ENCODE results near the gene TEX2. TPM values are rescaled to one million over a fixed set of nuclear protein-coding genes. Genes with fewer than 3 reads are reported as not detected.

TEX2 gene
- total RNA-seq, 1 donor from 2014 or later = 55.4 TPM

DNA sequence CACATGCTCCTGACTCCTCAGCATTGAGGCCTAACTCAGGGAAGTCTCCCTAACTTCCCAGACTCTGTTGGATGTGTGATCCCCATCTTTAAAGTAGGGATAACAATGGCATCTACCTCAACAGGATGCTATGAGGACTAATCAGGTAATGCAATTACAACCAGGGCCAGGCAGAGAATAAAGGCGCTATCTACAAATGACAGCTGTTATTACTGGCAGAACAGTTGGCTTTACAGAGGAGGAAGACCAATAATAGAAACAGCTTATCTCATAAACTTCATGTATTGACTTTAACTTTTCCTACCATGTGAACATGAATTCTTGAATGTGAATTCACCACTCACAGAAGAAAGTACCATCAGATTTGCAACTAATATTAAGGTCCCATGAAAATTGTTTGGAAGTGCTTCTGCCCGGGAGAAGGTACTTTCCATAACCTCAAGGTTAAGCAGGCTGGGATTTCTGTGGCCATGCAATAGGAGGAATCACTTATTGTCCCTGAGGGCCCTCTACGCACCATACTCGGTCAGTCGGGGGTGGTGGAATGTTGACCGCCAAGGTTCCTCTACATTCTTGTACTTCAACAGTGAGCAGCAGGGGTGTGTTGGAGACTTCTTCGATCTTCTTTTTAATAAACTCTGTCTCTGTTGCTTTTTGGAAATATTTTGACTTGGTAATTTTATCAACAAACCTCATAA, 110.5 kb downstream of the TEX2 start:
- DNase-seq = no peak
- intact Hi-C loops (cut with micrococcal nuclease) = no loop called here
- peak; percentile 36 for ATAC-seq

DNA sequence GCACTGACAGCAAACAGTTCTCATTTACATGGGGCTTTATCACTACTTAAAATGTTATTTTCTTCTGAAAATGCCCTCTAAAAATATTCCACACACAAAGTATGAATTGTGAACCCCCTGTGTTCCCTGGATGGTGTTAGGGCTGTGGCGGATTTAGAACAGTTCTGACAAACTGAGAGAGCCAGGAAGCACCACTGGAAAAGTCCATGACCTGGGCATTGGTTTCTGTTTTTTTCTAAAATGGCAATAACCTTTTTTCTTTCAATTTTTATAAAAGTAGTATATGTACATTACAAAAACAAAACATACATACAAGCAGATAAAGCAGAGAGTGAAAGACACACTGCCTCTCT, 112.1 kb downstream of the TEX2 start:
- intact Hi-C loops (cut with micrococcal nuclease) = no loop called here
- DNase-seq = no peak
- ATAC-seq = no peak

DNA sequence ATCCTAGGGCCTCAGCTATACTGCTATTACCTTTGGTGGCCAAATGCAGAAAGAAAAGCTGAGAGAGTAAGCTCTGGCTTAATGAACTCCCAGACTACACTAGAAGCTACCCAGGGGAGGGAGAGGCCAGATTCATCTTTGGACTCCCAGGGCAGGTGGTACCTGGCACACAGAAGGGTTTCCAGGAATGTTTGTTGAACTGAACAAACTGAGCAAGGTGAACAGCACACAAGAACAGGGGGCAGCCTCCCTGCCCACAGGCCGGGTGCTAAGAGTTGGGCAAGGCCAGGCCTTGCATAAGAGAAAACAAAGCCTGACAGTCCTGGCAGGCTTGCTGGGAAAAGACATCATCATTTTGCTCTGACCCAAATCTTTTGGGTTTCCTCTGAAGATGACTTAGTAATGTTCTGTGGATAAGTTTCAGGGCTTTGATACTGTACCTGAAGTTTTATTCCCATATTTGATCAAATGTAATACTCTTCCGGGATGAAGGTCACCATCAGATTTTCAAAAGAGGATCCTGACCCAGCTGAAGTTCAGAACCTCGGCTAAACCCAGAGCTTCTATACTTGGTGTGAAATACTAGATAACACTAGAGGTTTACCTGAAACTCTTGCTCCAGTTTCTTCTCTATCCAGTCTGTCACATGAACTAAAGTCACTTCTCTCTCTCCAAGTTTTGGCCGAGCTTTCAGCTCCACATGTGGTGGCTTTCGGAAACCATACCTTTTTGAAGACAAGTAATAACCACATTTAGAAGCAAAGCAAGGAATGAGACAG, 112.6 kb downstream of the TEX2 start:
- intact Hi-C loops (cut with micrococcal nuclease) = no loop called here
- no peak for DNase-seq
- ATAC-seq = no peak

DNA sequence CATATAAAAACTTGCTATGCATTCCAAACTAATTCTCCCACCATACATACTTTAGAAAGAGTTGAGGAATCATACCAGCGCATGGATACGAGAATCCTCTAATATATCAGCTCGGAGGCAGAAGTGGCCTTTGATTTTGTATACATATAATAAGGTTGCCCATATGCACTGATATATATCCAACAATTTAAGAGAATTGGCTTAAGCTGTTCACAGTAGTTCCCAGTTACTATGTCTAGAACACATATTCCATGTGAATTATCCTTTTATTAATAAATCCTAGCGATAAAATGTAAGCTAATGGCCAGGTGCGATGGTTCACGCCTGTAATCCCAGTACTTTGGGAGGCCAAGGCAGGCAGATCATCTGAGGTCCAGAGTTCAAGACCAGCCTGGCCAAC, 113.9 kb downstream of the TEX2 start:
- DNase-seq (no peak), ATAC-seq (no peak)
- intact Hi-C loops (cut with micrococcal nuclease) = loop anchor here (5.0 kb wide), 2 partner anchors 113 to 133 kb away; partner anchors contain the start of gene TEX2

DNA sequence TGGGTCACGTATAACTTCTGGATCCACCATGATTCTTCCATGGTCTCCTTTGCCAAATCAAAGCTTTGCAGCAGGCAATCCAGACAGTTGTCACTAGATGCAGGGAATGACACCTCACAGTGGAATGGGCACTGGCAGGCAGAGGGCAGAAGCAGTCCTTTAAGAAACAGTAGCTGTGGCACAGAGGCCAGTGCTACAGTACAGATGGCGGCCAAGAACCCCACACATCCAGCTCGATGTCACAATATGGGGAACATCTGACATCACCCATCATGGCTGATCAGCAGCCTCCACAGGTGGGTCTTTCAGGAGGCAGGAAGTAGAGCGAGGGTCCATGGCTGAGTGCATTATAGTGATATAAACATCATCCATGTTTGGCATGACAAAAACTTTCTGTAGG, 114.4 kb downstream of the TEX2 start:
- intact Hi-C loops (cut with micrococcal nuclease) = loop anchor here (5.0 kb wide), 2 partner anchors 114 to 134 kb away; partner anchors contain the start of gene TEX2
- DNase-seq = peak; percentile 55
- peak; percentile 27 for ATAC-seq

DNA sequence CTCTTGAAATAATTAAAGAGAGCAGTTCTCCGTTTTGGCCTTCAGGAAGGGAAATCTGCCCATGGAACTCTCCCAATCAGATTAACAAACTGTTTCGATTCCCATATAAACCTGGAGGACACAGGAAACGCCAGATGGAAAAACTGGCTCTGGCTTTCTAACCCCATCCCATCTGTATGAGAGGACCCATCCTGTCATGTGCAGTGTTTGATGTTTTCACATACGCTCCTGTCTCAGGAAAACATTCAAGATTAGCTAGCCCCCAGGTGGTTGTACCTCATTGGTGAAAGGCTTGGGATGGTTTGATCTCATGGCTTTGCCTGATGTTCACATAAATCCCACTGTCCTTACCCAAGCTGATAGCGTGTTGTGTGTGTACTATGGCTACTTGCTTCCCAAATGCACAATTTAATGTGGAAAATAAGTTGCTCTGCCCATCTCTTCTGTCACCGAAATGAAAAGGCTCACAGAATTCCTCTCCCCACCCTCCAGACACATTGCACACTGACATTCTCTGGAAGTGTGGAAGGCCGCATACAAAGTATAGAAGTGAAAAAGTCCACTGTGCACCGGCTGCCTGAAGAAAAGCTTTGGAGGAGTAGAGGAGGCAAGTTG, 114.9 kb downstream of the TEX2 start:
- no peak for DNase-seq
- intact Hi-C loops (cut with micrococcal nuclease) = loop anchor here (5.0 kb wide), 2 partner anchors 114 to 134 kb away; partner anchors contain the start of gene TEX2
- no peak for ATAC-seq

DNA sequence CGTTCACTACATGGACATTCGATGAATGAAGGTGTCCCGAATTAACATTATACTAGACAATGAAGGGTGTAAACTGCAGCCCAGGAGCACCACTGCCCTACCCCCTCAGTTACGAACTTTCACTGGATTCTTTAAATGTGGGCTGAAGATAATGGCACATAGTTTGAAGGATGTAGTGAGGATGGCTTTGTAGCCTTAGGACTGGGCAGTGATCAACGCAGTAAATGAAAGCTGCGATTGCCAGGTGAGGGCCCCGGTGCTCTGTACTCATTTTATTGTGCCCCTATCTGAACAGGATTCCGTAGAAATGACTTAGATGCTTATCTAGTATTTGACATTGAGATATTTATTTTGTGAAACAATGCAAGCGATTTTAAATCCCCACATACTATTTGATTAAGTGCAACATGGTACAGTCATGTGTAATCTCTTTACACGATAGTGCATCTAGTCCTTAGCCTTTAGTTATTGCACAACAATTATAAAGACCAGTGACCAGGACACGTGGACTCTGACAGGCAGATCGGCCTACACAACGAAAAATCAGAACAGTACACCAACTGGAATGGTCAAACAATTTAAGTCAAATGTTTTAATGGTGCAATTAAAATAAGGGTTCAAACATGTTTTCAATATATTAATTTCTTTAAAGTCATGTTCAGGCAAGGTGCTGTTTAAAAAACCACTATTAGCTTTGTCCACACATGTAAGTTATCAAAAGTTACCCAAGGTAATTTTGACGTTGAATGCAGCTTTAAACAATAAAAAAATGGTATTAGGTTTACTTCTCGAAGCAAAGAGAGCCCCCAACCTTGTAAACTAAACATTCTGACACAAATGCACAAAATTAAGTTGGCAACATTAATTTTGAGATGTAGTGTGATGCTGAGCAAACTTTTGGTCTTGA, 115.7 kb downstream of the TEX2 start:
- DNase-seq (no peak), ATAC-seq (no peak)
- intact Hi-C loops (cut with micrococcal nuclease) = loop anchor here (5.0 kb wide), 2 partner anchors 115 to 135 kb away; partner anchors contain the start of gene TEX2

DNA sequence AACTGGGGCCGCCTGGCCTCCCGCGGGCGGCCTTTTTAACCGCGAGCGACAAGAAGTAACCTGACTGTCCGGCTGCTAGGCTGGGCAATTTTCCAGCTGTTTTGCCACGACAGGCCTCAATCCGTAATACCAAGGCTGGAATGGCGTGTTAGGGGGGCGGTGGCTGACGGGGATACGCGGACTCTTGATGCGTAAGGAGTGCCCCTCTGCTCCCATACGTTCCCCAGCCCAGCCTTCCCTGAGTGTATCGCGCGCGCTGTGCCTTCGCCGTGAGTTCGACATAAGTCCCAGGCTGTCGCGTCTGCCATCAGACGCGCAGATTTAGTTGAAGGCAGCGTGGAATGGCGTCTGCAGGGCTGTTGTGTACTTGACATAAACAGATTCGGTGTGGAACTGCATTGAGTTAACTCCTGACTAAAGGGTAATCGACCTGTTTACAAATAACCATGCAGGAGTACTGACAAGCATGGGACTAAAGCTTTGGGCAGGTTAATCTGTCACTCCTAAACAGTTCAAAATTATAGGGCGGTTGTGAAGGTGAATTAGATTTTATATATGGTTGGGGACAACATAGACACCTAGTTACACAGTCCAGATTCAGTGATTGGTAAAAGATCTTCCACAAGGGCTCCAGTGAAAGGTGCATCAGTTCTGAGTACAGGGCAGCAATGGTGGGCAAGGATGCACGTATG, 116.5 kb downstream of the TEX2 start:
- ATAC-seq (peak; percentile 46), DNase-seq (peak; percentile 70)
- intact Hi-C loops (cut with micrococcal nuclease) = loop anchor here (5.0 kb wide), 2 partner anchors 116 to 136 kb away; partner anchors contain the start of gene TEX2

DNA sequence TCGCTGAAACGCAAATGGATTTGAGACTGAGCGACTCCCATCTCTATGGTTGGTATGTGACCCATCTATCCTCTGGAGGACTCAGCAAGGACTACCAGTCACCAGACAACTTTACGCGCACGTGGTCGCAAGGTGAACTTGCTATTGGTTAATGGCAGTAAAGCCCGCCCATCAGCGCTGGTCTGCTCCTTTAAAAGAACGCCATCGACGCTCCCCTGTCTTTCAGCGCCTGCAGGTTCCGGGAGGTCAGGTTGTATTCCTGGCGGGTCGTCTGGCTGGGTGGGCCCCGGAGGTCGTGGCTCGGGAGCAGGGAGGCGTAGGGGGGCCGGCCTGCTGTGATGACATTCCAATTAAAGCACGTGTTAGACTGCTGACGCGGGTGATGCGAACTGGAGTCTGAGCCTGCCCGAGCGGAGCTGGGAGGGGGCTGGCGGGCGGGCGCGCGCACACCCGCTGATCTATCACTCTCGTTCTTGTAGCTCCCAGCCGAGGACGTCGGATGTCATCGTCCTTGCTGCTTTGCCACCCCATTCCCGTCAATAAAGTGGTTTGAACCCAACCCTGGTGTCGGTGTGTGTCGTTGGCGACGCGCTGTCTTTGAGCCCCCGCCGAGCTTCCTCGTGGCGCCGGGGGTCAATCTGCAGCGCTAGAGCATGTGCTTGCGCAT, 117.2 kb downstream of the TEX2 start:
- DNase-seq = peak; percentile 97
- intact Hi-C loops (cut with micrococcal nuclease) = loop anchor here (5.0 kb wide), 2 partner anchors 116 to 136 kb away; partner anchors contain the start of gene TEX2
- ATAC-seq = peak; percentile 96

DNA sequence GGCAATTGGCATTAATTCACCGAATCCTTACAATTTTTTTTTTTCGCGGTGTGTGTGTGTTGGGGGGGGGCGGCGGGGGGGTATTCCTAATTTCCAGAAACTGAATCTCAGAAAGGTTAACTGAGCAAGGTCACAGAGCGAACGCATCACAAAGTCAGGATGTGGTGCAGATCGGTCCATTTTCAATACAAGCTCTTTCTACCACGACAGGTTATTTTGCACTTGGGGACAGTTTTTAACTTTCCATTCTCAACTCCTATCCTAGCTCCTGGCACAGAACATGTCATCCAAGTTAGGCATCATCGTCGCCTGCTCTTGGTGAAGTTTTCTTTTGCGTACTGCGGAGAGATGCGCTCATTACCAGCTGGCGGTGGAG, 117.7 kb downstream of the TEX2 start:
- no peak for DNase-seq
- intact Hi-C loops (cut with micrococcal nuclease) = loop anchor here (5.0 kb wide), 2 partner anchors 117 to 137 kb away; partner anchors contain the start of gene TEX2
- peak; percentile 5 for ATAC-seq

DNA sequence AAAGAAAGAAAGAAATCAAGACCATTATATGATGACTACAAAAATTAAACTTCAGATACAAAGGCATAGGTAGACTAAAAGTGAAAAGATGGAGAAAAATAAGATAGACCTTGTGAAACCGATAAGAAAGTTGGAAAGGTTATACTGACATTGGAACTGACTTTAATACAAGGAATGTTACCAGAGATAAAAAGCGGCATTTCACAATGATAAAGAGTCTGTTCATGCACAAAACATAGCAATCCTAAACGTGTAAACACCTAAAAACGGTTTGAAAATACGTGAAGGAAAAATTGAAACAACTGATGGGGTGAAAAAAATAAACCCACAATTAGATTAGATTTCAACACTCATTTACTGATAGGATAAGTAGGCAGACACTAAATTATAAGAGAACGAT, 123.5 kb downstream of the TEX2 start:
- ATAC-seq (no peak), DNase-seq (no peak)
- intact Hi-C loops (cut with micrococcal nuclease) = no loop called here

DNA sequence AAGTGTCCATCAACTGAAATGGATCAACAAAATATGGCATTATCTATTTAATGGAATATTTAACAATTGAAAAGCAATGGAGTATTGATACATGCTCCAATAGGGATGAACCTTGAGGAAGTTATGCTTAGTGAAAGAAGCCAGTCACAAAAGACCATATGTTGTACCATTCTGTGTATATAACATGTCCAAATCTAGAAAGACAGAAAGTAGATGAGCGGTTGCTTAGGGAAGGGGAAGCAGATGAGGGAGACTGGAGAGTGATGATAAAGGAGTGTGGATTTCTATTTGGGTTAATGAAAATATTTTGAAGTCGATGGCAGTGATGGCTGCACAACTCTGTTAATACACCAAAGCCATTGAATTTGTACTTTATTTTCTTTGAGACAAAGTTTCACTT, 124.6 kb downstream of the TEX2 start:
- intact Hi-C loops (cut with micrococcal nuclease) = no loop called here

DNA sequence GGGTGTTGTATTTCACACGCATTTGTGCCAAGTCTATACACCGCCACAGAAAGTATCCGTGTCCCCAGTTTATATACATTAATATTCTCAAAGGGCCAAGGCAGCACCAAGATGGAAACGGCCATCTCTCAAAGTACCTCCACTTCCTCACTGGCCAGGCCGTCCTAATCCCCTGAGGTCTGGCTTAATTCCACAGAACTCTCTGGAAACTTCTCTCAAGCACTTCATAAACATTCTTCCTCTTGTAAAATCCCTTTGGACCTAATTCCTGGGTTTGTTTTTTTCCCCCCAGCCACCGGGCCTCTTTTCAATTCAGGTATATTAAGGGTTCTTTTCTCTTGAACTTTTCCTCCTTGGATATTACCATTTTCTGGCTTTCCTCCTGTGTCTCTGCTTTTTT, 128.1 kb downstream of the TEX2 start:
- ATAC-seq = no peak
- intact Hi-C loops (cut with micrococcal nuclease) = loop anchor here (5.0 kb wide), 1 partner anchor 108 kb away; no protein-coding TSS in a partner anchor
- DNase-seq = no peak

More for the DNA sequence above, 124.6 kb downstream of the TEX2 start:
- DNase-seq = no peak
- no peak for ATAC-seq

DNA sequence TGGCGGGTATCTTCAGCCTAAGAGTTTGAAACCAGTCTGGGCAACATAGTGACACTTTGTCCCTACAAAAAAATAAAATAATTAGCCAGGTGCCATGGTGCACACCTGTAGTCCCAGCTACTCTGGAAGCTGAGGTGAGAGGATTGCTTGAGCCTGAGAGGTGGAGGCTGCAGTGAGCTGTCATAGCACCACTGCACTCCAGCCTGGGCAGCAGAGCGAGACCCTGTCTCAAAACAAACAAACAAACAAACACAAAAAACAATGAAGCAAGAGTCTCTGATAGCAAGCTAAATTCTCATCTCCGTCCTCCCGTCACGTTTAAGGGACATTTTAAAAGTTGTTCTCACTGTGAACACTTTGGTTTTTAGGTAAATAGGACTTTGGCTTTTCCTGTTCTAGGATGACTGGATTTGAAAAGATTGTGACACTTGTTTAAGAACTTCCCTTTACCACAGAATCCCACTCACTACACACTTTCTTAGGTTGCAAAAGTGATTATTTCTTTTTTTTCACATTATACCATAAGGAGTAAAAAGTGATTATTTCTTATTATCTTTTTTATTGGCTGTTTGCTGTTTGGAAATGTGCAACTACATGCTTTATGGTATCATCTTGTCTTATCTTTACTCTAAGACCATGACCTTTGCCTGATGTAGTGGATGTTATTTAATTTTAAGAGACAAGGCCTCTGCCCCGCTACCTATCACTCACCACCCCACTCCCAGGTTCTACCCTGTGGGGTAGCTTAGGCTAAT, 128.7 kb downstream of the TEX2 start:
- intact Hi-C loops (cut with micrococcal nuclease) = loop anchor here (5.0 kb wide), 1 partner anchor 107 kb away; no protein-coding TSS in a partner anchor
- no peak for ATAC-seq
- DNase-seq = no peak

DNA sequence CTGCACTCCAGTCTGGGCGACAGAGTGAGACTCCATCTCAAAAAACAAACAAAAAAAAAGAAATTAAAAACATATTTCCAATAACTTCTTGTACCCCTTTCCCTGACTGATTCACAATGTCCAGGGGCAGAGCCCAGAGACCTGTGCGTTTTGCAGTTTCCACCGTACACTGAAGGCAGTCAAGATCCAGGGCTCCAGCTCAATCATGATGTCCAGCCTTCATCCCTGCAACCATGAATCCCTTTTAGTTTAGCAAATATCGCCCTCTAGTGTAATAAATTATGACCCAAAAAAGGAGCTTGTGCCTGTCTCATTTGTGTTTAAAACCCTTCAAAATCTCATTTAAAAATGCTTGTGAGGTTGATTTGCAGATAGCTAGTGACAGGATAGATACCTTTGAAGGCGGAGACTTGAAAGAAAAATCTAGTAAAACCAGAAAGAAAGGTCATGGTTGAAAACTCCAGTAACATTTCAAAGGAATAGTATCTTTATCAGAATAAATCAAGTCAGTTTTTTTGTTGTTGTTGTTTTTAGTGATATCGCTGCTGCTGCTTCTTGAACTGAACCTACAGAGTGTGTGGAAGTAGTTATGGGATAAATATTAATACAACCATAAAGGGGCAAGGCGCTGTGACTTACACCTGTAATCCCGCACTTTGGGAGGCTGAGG, 129.4 kb downstream of the TEX2 start:
- DNase-seq (no peak), ATAC-seq (no peak)
- intact Hi-C loops (cut with micrococcal nuclease) = loop anchor here (5.0 kb wide), 1 partner anchor 106 kb away; no protein-coding TSS in a partner anchor

DNA sequence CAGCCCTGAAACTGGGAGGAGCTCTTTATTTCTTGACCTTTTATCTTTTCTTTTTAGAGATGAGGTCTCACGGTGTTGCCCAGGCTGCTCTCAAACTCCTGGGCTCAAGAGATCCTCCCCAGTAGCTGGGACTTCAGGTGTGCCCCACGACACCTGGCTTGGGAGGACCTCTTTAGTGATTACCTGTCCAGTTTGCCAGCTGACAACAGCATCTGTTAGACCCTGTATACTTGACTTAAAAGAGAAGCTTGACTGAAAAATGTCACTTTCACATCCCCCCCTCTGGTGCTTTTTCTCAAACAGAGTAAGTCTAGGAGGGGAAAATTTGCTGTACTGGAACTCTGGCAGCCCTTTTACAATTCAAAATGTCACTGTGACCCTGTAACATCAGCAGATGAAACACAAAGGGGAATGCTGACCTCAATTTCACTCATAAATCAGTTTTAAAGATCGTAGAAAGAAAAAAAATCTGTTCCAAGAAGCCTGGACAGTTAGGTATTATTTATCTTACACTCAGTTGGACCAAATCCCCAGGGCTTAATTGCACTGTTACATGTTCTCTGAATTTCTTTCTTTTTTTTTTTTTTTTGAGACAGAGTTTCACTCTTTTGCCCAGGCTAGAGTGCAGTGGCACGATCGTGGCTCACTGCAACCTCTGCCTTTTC, 131.3 kb downstream of the TEX2 start:
- intact Hi-C loops (cut with micrococcal nuclease) = loop anchor here (5.0 kb wide), 1 partner anchor 104 kb away; no protein-coding TSS in a partner anchor
- DNase-seq (no peak), ATAC-seq (no peak)
